GM23338 (cell line): ENCODE data around the gene CCDC117. TPM values are rescaled to one million over a fixed set of nuclear protein-coding genes. Genes with fewer than 3 reads are reported as not detected.

ENCODE experiments used
- ATAC-seq: fragments of 200-7000 bp; cut with Tn5 transposase; 3 replicates; pipeline ENCODE4 v1.9.1; 2020
- DNase-seq: peaks from one replicate; pipeline ENCODE4 v3.0.0-alpha.2; 2015; ENCODE audit warnings: low spot score
- H2AFZ ChIP-seq: fragments of 200-600 bp; sonication (generic); 2 replicates; pipeline ENCODE4 v1.8.0; 2016; ENCODE audit warnings: antibody characterized with exemption, mild to moderate bottlenecking, moderate library complexity
- H3F3A ChIP-seq: fragments of 200-600 bp; sonication (generic); replicated peaks from 2 replicates; pipeline ENCODE4 v1.8.0; 2017; ENCODE audit warnings: antibody characterized with exemption, mixed run types, low read depth
- H3K27ac ChIP-seq: fragments of 200-600 bp; sonication (generic); 2 replicates; pipeline ENCODE4 v1.6.1; 2016; ENCODE audit warnings: low read depth
- H3K27me3 ChIP-seq: fragments of 200-600 bp; sonication (generic); 2 replicates; pipeline ENCODE4 v1.8.0; 2016; ENCODE audit warnings: mild to moderate bottlenecking, mixed run types, moderate library complexity; ENCODE audit not compliant: insufficient read depth
- H3K36me3 ChIP-seq: fragments of 200-600 bp; sonication (generic); 2 replicates; pipeline ENCODE4 v1.8.0; 2016; ENCODE audit warnings: mild to moderate bottlenecking; ENCODE audit not compliant: insufficient read depth
- H3K4me1 ChIP-seq: fragments of 200-600 bp; sonication (generic); 2 replicates; pipeline ENCODE4 v1.8.0; 2016; ENCODE audit warnings: mild to moderate bottlenecking, moderate library complexity; ENCODE audit not compliant: insufficient read depth
- H3K4me2 ChIP-seq: fragments of 200-600 bp; sonication (generic); 2 replicates; pipeline ENCODE4 v1.7.1; 2017; ENCODE audit warnings: mixed run types
- H3K4me3 ChIP-seq: fragments of 200-600 bp; sonication (generic); 2 replicates; pipeline ENCODE4 v1.6.1; 2016; ENCODE audit warnings: mixed run types
- H3K79me2 ChIP-seq: fragments of 200-600 bp; sonication (generic); replicated peaks from 2 replicates; pipeline ENCODE4 v1.8.0; 2017; ENCODE audit warnings: mild to moderate bottlenecking; ENCODE audit not compliant: insufficient read depth
- H3K9me2 ChIP-seq: fragments of 200-600 bp; sonication (generic); 2 replicates; pipeline ENCODE4 v1.8.0; 2017; ENCODE audit not compliant: insufficient read depth
- H4K20me1 ChIP-seq: fragments of 200-600 bp; sonication (generic); replicated peaks from 2 replicates; pipeline ENCODE4 v1.8.0; 2017; ENCODE audit warnings: mild to moderate bottlenecking; ENCODE audit not compliant: insufficient read depth
- H3K27ac Mint-ChIP-seq: 2 replicates; pipeline ENCODE4 v1.8.0; 2020; ENCODE audit warnings: inconsistent platforms, mild to moderate bottlenecking, moderate library complexity, mixed read lengths
- H3K27me3 Mint-ChIP-seq: 3 replicates; pipeline ENCODE4 v1.8.0; 2022; ENCODE audit warnings: low read depth, mild to moderate bottlenecking, moderate library complexity, mixed read lengths, inconsistent platforms; ENCODE audit not compliant: insufficient read depth, poor library complexity
- H3K36me3 Mint-ChIP-seq: 3 replicates; pipeline ENCODE4 v1.8.0; 2021; ENCODE audit warnings: low read depth, mild to moderate bottlenecking, inconsistent platforms, moderate library complexity, mixed read lengths
- H3K4me1 Mint-ChIP-seq: 3 replicates; pipeline ENCODE4 v1.8.0; 2020; ENCODE audit warnings: mild to moderate bottlenecking, inconsistent platforms, mixed read lengths
- H3K4me3 Mint-ChIP-seq: 3 replicates; pipeline ENCODE4 v1.8.0; 2021; ENCODE audit warnings: moderate library complexity, mild to moderate bottlenecking, inconsistent platforms, mixed read lengths
- H3K9me3 Mint-ChIP-seq: 3 replicates; pipeline ENCODE4 v1.8.0; 2020; ENCODE audit warnings: moderate library complexity, mild to moderate bottlenecking, inconsistent platforms, mixed read lengths
- CREB1 ChIP-seq: fragments of 250-450 bp; sonication (Bioruptor Pico); IDR thresholded peaks from 2 replicates; pipeline ENCODE4 v1.5.0; 2020; ENCODE audit warnings: low read depth, mild to moderate bottlenecking, moderate library complexity
- EZH2 ChIP-seq: fragments of 200-600 bp; sonication (generic); IDR thresholded peaks from one replicate; pipeline ENCODE4 v1.8.0; 2017; ENCODE audit warnings: antibody characterized with exemption, mild to moderate bottlenecking, low read depth; ENCODE audit not compliant: unreplicated experiment
- POLR2AphosphoS5 ChIP-seq: IDR thresholded peaks from 2 replicates; pipeline ENCODE4 v1.6.1; 2016; ENCODE audit warnings: antibody characterized with exemption, low read depth
- ZNF331 ChIP-seq: fragments of 250-450 bp; sonication (Bioruptor Pico); IDR thresholded peaks from 2 replicates; pipeline ENCODE4 v1.5.0; 2020; ENCODE audit warnings: low read depth, mild to moderate bottlenecking, moderate library complexity
- polyA plus RNA-seq: library from polyadenylated mRNA; unstranded; fragments of >200 nt; fragmentation: Nextera tagmentation; extraction: Ambion mirVana; gene quantifications from 2 replicates; pipeline ENCODE4 v1.2.1, GENCODE V29; 2016
- total RNA-seq: library from RNA; depleted of rRNA; stranded (reverse); fragments of >200 nt; shearing (Covaris generic); gene quantifications from 2 replicates; pipeline ENCODE4 v1.2.3, GENCODE V29; 2014
- TF ChIP-seq, protein P1 (sequence below): IDR thresholded peaks from 2 replicates; pipeline ENCODE4 v1.6.1; 2016; ENCODE audit warnings: antibody characterized with exemption
- TF ChIP-seq, protein P2 (sequence below): fragments of 250-450 bp; sonication (Bioruptor Pico); IDR thresholded peaks from 2 replicates; pipeline ENCODE4 v1.5.0; 2020; ENCODE audit warnings: mild to moderate bottlenecking, moderate library complexity

The CCDC117 gene
- total and polyA plus RNA-seq, 2 experiments from 2014 or later, result 23.9 to 54.1 TPM

DNA sequence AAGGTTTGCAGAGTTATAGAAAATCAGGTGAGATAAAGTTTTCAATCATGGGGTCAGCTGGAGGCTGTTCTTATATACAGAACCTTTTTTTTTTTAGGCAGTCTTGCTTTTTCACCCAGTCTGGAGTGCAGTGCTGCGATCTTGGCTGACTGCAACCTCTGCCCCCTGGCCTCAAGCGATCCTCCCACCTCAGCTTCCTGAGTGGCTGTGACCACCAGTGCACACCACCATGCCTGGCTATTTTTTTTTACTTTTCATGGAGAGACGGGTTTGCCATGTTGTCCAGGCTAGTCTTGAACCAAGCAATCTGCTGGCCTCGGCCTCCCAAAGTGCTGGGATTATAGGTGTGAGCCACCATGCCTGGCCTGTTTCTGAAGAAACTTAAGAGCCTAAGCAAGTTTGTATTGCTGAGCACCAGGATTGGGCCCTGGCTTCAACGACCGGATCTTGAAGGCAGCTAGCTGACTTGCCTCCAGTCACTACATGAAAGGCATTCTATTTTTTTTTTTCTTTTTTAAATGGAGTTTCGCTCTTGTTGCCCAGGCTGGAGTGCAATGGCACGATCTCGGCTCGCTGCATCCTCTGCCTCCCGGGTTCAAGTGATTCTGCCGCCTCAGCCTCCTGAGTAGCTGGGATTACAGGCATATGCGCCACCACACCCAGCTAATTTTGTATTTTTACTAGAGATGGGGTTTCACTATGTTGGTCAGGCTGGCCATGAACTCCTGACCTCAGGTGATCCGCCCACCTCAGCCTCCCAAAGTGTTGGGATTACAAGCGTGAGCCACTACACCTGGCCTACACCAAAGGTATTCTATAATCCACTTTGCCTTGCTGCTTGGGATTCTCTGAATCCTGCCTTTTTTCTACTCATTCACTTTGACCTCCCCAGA is 20.2 kb downstream of the CCDC117 start:
- H3K27me3 Mint-ChIP-seq, result peaks cover 11% of the 10 kb centered on the region
- H3K27me3 ChIP-seq, result no peaks in the 10 kb centered on the region
- H3K4me3 Mint-ChIP-seq, result no peak overlapping the region
- no peak overlapping the region for H2AFZ ChIP-seq
- peaks cover 41% of the 10 kb centered on the region for H3K36me3 ChIP-seq
- H3K4me1 Mint-ChIP-seq, result no peaks in the 10 kb centered on the region
- H3K27ac ChIP-seq, result peak overlapping the region; percentile 77
- peaks cover 59% of the 10 kb centered on the region for H3F3A ChIP-seq
- no peak overlapping the region for H3K4me2 ChIP-seq
- H3K9me3 Mint-ChIP-seq, result no peaks in the 10 kb centered on the region
- no peak overlapping the region for H3K4me3 ChIP-seq
- H3K27ac Mint-ChIP-seq, result peak overlapping the region; percentile 5; the same call in 1 of the 2 replicates
- H3K4me1 ChIP-seq, result no peaks in the 10 kb centered on the region
- peak; percentile 23 for DNase-seq
- peaks cover 24% of the 10 kb centered on the region for H3K79me2 ChIP-seq
- TF ChIP-seq, protein P1, sequence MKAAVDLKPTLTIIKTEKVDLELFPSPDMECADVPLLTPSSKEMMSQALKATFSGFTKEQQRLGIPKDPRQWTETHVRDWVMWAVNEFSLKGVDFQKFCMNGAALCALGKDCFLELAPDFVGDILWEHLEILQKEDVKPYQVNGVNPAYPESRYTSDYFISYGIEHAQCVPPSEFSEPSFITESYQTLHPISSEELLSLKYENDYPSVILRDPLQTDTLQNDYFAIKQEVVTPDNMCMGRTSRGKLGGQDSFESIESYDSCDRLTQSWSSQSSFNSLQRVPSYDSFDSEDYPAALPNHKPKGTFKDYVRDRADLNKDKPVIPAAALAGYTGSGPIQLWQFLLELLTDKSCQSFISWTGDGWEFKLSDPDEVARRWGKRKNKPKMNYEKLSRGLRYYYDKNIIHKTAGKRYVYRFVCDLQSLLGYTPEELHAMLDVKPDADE, result no peak
- peak; percentile 46; the same call in 1 of the 2 replicates for TF ChIP-seq POLR2AphosphoS5
- TF ChIP-seq CREB1 (CRISPR knock-in tag), result no peak
- peak; percentile 47 for ATAC-seq
- peaks cover 63% of the 10 kb centered on the region for H3K36me3 Mint-ChIP-seq
- peaks cover 38% of the 10 kb centered on the region for H4K20me1 ChIP-seq
- H3K9me2 ChIP-seq, result no peaks in the 10 kb centered on the region

DNA sequence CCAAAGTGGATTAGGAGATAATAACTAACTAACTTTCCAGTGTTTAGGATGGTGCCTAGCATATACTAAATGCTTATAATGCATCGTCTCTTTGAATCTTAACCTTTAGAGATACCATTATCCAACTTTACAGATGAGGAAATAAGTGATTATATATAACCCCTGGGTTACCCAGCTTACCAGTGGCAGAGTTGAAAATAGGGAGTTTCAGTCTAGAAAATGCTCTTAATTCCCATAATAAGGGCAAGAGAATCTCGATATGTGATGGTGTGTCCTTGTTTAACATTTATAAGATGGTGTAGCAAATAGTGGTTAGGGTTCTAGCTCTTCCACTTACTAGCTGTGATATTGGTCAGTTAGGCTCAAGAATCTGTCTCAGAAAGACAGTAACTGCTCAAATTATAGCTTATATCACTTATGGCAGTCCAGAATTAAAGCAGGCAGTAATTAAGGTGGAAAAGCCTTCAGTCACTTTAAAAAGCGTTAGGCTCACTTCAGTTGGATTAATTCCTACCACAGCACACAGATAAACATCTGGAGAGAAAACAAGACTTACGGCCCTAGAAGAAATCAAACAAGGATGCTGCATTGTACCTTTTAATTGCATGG is 21.6 kb downstream of the CCDC117 start:
- Histone ChIP-seq H3K9me2 (no peaks in the 10 kb centered on the region), H3K4me3 (no peak overlapping the region), H3K4me1 (peaks cover 10% of the 10 kb centered on the region), H3K4me2 (no peak overlapping the region), H3K79me2 (peaks cover 38% of the 10 kb centered on the region), H4K20me1 (peaks cover 38% of the 10 kb centered on the region), H3F3A (peaks cover 65% of the 10 kb centered on the region), H3K36me3 (peaks cover 54% of the 10 kb centered on the region), H3K27me3 (no peaks in the 10 kb centered on the region), H2AFZ (no peak overlapping the region), H3K27ac (no peak overlapping the region; the same call in 1 of the 2 replicates)
- H3K27ac Mint-ChIP-seq, result no peak overlapping the region
- peaks cover 11% of the 10 kb centered on the region for H3K27me3 Mint-ChIP-seq
- peaks cover 66% of the 10 kb centered on the region for H3K36me3 Mint-ChIP-seq
- H3K9me3 Mint-ChIP-seq, result no peaks in the 10 kb centered on the region
- DNase-seq (no peak), ATAC-seq (no peak)
- peaks cover 4% of the 10 kb centered on the region for H3K4me1 Mint-ChIP-seq
- TF ChIP-seq, protein P2, sequence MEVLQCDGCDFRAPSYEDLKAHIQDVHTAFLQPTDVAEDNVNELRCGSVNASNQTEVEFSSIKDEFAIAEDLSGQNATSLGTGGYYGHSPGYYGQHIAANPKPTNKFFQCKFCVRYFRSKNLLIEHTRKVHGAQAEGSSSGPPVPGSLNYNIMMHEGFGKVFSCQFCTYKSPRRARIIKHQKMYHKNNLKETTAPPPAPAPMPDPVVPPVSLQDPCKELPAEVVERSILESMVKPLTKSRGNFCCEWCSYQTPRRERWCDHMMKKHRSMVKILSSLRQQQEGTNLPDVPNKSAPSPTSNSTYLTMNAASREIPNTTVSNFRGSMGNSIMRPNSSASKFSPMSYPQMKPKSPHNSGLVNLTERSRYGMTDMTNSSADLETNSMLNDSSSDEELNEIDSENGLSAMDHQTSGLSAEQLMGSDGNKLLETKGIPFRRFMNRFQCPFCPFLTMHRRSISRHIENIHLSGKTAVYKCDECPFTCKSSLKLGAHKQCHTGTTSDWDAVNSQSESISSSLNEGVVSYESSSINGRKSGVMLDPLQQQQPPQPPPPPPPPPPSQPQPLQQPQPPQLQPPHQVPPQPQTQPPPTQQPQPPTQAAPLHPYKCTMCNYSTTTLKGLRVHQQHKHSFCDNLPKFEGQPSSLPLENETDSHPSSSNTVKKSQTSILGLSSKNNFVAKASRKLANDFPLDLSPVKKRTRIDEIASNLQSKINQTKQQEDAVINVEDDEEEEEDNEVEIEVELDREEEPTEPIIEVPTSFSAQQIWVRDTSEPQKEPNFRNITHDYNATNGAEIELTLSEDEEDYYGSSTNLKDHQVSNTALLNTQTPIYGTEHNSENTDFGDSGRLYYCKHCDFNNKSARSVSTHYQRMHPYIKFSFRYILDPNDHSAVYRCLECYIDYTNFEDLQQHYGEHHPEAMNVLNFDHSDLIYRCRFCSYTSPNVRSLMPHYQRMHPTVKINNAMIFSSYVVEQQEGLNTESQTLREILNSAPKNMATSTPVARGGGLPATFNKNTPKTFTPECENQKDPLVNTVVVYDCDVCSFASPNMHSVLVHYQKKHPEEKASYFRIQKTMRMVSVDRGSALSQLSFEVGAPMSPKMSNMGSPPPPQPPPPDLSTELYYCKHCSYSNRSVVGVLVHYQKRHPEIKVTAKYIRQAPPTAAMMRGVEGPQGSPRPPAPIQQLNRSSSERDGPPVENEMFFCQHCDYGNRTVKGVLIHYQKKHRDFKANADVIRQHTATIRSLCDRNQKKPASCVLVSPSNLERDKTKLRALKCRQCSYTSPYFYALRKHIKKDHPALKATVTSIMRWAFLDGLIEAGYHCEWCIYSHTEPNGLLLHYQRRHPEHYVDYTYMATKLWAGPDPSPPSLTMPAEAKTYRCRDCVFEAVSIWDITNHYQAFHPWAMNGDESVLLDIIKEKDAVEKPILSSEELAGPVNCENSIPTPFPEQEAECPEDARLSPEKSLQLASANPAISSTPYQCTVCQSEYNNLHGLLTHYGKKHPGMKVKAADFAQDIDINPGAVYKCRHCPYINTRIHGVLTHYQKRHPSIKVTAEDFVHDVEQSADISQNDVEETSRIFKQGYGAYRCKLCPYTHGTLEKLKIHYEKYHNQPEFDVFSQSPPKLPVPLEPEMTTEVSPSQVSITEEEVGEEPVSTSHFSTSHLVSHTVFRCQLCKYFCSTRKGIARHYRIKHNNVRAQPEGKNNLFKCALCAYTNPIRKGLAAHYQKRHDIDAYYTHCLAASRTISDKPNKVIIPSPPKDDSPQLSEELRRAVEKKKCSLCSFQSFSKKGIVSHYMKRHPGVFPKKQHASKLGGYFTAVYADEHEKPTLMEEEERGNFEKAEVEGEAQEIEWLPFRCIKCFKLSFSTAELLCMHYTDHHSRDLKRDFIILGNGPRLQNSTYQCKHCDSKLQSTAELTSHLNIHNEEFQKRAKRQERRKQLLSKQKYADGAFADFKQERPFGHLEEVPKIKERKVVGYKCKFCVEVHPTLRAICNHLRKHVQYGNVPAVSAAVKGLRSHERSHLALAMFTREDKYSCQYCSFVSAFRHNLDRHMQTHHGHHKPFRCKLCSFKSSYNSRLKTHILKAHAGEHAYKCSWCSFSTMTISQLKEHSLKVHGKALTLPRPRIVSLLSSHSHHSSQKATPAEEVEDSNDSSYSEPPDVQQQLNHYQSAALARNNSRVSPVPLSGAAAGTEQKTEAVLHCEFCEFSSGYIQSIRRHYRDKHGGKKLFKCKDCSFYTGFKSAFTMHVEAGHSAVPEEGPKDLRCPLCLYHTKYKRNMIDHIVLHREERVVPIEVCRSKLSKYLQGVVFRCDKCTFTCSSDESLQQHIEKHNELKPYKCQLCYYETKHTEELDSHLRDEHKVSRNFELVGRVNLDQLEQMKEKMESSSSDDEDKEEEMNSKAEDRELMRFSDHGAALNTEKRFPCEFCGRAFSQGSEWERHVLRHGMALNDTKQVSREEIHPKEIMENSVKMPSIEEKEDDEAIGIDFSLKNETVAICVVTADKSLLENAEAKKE (CRISPR knock-in tag), result no peak
- TF ChIP-seq ZNF331 (CRISPR knock-in tag), result no peak
- no peak for TF ChIP-seq EZH2
- no peak for TF ChIP-seq POLR2AphosphoS5
- no peak overlapping the region for H3K4me3 Mint-ChIP-seq
